HUES64 (cell line): Measurements from ENCODE around the gene HSF4.

Experiments
- H3K27ac ChIP-seq: 2 replicates; pipeline ENCODE4 v1.7.0; 2013; ENCODE audit warnings: low read depth, low read length, inconsistent platforms
- H3K27me3 ChIP-seq: 2 replicates; pipeline ENCODE4 v1.6.1; 2013; ENCODE audit warnings: mild to moderate bottlenecking, low read length; ENCODE audit not compliant: insufficient read depth
- H3K36me3 ChIP-seq: 2 replicates; pipeline ENCODE4 v1.6.1; 2013; ENCODE audit warnings: mild to moderate bottlenecking, low read length; ENCODE audit not compliant: insufficient read depth
- H3K4me1 ChIP-seq: 2 replicates; pipeline ENCODE4 v1.6.1; 2013; ENCODE audit warnings: mild to moderate bottlenecking, low read length, moderate library complexity; ENCODE audit not compliant: insufficient read depth
- H3K4me3 ChIP-seq: 2 replicates; pipeline ENCODE4 v1.5.1; 2013; ENCODE audit warnings: mild to moderate bottlenecking, low read length, moderate library complexity
- H3K9ac ChIP-seq: 2 replicates; pipeline ENCODE4 v1.6.1; 2013; ENCODE audit warnings: mild to moderate bottlenecking, low read depth, low read length
- H3K9me3 ChIP-seq: 2 replicates; pipeline ENCODE4 v1.6.1; 2013; ENCODE audit warnings: low read depth, low read length; ENCODE audit not compliant: insufficient read depth
- WGBS: fragments of 150-250, 120-280 bp; methylation state at CpG from one replicate; pipeline ENCODE4 v1.1.7; 2013; ENCODE audit warnings: missing lambda C conversion rate; 5-methylcytosine and 5-hydroxymethylcytosine counted together

Gene HSF4

DNA sequence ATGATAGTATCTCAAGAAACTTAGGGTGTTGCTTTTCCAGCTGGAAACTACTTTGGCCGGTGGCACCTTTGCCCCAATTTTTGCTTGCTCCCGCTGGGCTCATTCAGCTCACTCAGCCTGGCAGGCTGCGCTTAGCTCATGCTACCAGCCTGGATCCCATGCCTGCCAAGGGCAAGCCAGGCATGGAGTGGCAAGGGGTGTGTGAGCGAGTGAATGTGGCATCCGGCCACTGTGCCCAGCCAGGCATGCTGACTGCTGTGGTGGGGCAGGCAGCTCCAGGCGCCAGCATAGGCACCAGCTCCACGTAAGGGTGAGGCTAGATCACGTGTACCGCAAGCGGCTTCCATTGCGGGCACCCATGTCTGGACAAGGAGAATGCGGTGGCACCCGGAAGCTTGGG lies 23.2 kb upstream of the HSF4 start:
- Histone ChIP-seq H3K27ac (no peak overlapping the region), H3K9me3 (no peaks in the 10 kb centered on the region), H3K4me1 (no peaks in the 10 kb centered on the region), H3K36me3 (peaks cover 87% of the 10 kb centered on the region), H3K9ac (no peak overlapping the region), H3K4me3 (no peak overlapping the region), H3K27me3 (no peaks in the 10 kb centered on the region)
- WGBS: 97% methylated on average over 13 of the region's 13 CpGs

DNA sequence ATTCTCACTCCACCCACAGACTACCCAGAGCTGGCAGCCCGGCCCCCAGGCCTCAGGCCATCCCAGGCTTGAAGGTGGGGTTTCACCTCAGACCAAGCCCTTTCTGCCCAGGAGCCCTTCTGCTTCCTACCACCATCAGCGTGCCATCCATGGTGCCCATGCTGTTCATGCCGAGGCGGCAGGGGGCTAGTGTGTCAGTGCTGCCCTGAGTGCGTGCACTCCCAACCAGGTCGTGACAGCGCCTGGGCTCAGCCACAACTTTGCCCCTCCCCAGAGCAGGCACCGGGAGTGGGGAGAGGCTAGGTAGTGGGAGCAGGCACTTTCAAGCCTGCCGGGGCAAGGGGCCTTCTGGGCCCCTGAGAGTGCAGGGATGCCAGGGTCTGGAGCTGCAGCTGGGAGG lies 22.2 kb upstream of the HSF4 start:
- Histone ChIP-seq H3K27me3 (no peaks in the 10 kb centered on the region), H3K9ac (no peak overlapping the region), H3K4me3 (no peak overlapping the region), H3K4me1 (no peaks in the 10 kb centered on the region), H3K9me3 (no peaks in the 10 kb centered on the region), H3K27ac (no peak overlapping the region), H3K36me3 (peaks cover 88% of the 10 kb centered on the region)
- WGBS: 93% methylated on average over 9 of the region's 9 CpGs

DNA sequence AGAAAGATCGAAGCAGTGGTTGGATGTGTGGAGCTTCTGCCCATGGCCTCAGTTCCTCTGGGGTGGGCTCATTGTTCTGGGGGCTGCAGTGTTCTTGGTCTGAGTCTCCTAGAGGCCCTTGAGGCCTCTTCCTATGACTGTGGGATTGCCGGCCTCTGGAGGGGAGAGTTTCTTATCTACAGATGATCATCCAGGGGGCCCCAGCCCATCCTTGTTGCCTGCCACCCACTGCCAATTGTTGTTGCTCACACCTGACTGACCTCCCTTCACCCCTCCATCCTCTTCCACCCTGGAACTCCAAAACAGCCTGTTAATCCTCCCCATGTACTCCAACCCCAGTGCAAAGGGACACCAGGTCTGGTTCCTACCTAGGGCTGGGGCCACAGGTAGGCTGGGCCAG lies 19.6 kb upstream of the HSF4 start:
- Histone ChIP-seq H3K9ac (no peak overlapping the region), H3K4me1 (no peaks in the 10 kb centered on the region), H3K36me3 (peaks cover 81% of the 10 kb centered on the region), H3K27me3 (peaks cover 7% of the 10 kb centered on the region), H3K4me3 (no peak overlapping the region), H3K27ac (no peak overlapping the region), H3K9me3 (no peaks in the 10 kb centered on the region)
- 82% methylated on average over 2 of the region's 2 CpGs for WGBS

DNA sequence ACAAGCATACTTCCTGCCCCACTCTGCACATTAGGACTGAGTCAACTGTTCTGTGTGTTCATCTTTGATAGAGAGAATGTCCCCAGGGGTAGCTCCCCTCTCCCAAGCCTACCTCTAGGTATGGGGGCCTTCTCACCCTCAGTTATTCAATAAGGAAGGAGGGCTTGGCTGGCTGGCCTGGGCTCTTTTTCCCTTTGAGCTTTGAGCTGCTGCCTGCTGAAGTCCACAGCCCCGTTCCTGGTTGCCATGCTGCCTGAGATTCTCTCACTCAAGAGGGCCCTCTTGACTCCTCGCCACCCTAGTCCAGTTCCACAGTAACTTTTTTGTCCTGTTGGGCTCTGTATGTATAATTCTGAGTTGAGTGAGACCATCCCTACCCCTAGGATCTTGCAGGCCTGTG lies 18.8 kb upstream of the HSF4 start:
- WGBS: 98% methylated on average over 2 of the region's 2 CpGs
- no peak overlapping the region for H3K9ac ChIP-seq
- peaks cover 73% of the 10 kb centered on the region for H3K36me3 ChIP-seq

DNA sequence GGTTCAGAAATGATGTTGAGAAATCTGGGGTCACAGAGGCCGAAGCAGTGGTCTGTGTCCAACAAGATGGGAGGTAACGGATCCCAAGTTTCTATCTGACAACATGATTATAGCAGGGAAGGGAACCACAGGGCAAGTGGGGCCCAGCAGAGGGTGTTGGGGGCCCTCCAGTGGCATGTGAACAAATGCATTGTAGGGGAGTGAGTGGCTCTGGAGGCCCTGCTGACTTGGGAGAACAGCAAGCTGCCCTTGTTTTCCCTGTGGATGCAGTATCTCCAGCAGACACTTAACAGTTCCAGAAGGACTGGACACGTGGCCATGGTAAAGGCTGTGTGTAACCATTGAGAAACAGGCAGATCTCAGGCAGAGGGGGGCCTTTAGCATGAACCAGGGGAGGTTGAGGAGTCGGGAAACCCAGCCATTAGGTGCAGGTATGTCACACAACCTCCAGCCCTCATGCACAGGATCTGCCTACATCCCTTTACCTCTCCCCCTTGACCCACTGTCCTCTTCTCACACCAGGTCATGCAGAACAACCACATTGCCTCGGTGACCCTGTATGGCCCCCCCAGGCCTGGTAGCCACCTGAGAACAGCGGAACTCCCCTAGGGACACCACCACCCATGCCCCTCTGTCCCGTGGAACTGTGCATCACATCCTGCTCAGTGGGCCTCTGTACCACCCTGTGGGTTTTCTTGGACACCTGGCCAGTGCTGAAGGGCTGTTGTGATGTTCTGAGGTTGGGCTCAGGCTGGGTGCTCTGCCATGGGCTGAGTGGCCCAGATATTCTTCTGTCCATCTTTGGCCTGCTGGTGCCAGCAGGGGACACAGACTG lies 17.8 kb upstream of the HSF4 start:
- Histone ChIP-seq H3K27me3 (peaks cover 25% of the 10 kb centered on the region), H3K4me3 (no peak overlapping the region), H3K27ac (no peak overlapping the region), H3K9me3 (no peaks in the 10 kb centered on the region), H3K9ac (no peak overlapping the region), H3K36me3 (peaks cover 63% of the 10 kb centered on the region), H3K4me1 (no peaks in the 10 kb centered on the region)
- 92% methylated on average over 7 of the region's 7 CpGs for WGBS

More for the DNA sequence above, 18.8 kb upstream of the HSF4 start:
- H3K27me3 ChIP-seq: peaks cover 15% of the 10 kb centered on the region
- H3K4me1 ChIP-seq: no peaks in the 10 kb centered on the region
- H3K27ac ChIP-seq: no peak overlapping the region
- no peak overlapping the region for H3K4me3 ChIP-seq
- no peaks in the 10 kb centered on the region for H3K9me3 ChIP-seq

DNA sequence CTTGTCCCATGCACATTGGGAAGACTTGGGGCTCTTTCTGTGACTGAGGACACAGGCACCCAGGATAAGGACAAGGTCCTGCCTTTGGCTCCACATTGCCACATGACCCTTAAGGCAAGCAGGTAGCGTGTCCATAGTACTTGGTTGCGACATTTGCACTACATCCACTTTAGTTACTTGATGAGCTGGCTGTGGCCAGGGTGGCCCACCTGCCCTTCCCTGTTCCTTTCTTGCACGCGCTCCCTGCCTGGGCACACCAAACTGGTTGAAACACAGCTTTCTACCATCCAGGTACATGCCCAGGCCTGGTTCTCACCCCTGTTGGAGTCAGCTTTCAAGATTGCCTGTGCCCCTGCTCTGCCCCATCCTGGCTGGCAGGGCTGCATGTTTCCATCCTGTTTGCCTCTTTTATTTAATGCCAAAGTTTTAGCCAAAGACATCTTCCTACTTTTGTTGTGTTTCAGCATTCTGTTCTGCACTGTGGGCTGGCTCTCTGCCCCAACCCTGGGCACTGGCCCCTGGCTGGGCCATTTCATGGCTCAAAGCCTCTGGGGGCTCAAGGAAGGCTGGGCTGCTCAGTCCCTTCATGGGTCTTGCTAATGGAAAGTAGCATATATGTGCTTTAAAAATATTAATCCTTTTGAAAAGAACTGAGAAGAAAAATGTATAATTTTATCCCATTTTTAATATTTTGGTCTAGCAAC lies 17.0 kb upstream of the HSF4 start:
- Histone ChIP-seq H3K4me3 (no peak overlapping the region), H3K9ac (no peak overlapping the region), H3K27ac (no peak overlapping the region), H3K36me3 (peaks cover 56% of the 10 kb centered on the region), H3K27me3 (peaks cover 33% of the 10 kb centered on the region), H3K9me3 (no peaks in the 10 kb centered on the region), H3K4me1 (no peaks in the 10 kb centered on the region)
- WGBS: 96% methylated on average over 4 of the region's 4 CpGs

DNA sequence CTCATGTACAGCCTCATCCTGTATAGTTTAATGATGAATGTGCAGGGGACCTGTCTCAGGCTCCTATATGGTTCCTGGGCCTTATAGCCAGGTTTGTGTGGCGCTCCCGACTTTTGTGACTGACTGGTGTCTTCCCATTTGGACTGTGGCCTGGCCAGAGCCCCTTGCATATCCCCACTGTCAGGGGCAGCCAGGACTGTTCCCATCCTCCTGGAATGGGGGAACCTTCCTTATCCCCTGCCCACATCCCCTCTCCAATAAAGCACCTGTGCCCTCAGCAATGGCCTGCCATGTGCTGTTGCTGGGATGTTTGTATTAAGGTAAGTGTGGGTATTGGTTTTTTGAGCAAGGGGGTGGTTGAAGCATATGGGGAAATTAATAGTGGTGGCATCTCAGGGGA lies 16.3 kb upstream of the HSF4 start:
- Histone ChIP-seq H3K9ac (no peak overlapping the region), H3K4me3 (no peak overlapping the region), H3K27me3 (peaks cover 40% of the 10 kb centered on the region), H3K4me1 (no peaks in the 10 kb centered on the region), H3K36me3 (peaks cover 50% of the 10 kb centered on the region), H3K27ac (no peak overlapping the region), H3K9me3 (no peaks in the 10 kb centered on the region)
- 96% methylated on average over 2 of the region's 2 CpGs for WGBS

DNA sequence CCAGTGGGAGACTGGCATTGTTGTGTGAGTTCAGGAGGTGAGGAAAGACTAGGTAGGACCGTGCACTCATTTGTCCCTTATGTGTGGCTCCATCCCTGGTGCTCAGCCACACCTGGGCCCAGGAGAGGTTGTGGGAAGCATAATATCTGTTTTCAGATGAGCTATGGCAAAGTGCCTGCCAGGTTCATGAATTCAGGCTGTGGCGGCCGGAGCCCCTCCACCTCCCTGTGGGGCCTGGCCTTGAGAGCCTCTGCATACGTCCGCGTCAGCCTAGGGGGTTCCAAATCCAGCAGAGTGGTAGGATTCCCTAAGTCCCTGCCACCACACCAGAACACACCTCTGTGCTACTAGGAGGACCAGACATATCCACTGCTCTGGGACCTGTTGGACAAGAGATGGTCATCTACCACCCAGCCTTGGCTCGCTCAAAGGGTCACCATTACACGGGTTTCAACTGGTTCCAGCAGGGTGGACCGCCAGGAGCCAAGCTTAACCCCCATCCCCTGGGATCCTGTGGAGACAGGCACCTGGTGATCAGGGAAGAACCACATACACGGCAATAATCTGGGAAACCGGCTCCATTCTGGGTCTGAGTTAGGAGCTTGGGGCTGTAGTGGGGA lies 15.8 kb upstream of the HSF4 start:
- WGBS: 94% methylated on average over 11 of the region's 11 CpGs
- Histone ChIP-seq H3K4me1 (no peaks in the 10 kb centered on the region), H3K9me3 (no peaks in the 10 kb centered on the region), H3K9ac (no peak overlapping the region), H3K4me3 (no peak overlapping the region), H3K27ac (no peak overlapping the region), H3K36me3 (peaks cover 46% of the 10 kb centered on the region), H3K27me3 (peaks cover 45% of the 10 kb centered on the region)

DNA sequence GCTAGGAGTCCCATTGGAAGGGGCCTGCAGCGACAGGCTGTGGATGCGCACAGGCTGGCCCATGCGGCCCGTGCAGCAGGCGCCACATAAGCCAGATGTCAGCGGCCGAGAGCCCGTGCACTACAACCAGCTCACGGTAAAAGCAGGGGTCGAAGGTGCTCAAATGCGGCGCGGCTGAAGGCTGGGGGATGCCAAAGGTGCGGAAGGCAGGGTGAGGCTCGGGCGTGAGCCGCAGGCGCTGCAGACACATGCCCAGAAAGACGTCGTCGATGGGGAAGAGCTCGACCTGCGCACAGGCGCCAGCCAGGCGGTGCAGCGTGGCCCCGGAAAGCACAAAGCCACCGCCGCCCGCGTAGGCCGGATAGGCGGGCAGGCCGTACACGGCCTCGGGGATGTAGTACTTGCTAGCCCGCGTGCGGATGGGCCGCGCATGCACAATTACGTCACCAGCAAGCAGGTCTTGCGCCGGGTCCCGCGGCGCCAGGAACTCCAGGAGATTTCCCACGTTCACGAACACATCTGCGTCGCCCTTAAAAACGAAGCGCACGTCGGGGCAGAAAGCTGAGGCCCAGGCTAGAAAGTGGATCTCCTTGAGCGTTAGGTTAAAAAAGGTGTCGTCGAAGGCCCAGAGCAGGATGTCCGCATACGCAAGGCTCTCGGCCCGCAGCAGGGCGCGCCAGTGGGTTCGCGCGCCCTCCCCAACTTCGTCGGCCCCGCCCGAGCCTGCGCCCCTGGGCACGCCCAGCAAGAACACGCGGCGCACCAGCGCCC lies 15.1 kb upstream of the HSF4 start:
- Histone ChIP-seq H3K27me3 (peaks cover 52% of the 10 kb centered on the region), H3K36me3 (peaks cover 39% of the 10 kb centered on the region), H3K4me1 (no peaks in the 10 kb centered on the region), H3K9ac (no peak overlapping the region), H3K4me3 (peak overlapping the region; percentile 57), H3K9me3 (no peaks in the 10 kb centered on the region), H3K27ac (no peak overlapping the region)
- 74% methylated on average over 77 of the region's 77 CpGs for WGBS

DNA sequence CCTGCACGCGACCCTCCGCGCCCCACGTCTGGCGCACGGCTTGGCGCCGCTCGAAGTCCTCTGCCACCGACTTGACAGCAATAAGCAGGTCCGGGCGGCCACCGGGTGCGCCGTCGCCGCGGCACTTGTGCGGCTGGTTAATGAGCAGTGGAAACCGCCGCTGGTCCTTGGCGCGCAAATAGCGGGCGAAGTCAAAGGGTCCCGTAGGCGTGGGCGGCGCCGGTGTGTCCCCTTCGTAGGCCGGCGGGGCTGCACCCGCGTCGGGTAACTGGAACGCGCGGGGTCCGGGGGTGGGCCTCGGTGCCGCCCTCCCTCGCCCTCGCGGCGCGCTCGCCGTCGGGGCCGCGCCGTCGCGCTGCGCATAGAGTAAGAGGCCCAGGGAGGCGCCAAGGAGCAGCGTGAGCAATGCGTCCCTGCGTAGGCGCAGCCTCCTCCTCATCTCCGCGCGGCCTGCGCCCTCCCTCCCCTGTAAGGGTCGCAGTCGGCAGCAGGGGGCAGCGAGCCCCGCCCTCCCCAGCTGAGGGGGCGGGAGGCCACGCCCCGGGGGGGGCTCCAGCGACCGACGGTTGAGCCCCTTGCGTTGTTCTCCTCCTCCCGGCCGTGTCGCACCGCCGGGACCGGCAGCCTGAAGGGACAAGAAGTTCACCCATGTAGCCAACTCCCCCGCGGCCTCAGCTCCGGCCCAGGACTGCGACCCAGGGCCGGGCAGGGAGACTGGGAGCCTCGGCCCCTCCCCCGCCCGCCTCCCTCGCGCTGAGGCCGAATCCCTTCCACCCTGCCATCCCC lies 14.3 kb upstream of the HSF4 start:
- whole genome bisulfite sequencing: 2% methylated on average over 94 of the region's 94 CpGs
- peak overlapping the region; percentile 65; the same call in 1 of the 2 replicates for H3K27ac ChIP-seq

More for the DNA sequence above, 14.3 kb upstream of the HSF4 start:
- no peaks in the 10 kb centered on the region for H3K4me1 ChIP-seq
- peak overlapping the region; percentile 57 for H3K4me3 ChIP-seq
- peak overlapping the region; percentile 51 for H3K9ac ChIP-seq
- no peaks in the 10 kb centered on the region for H3K9me3 ChIP-seq
- peaks cover 32% of the 10 kb centered on the region for H3K36me3 ChIP-seq
- H3K27me3 ChIP-seq: peaks cover 60% of the 10 kb centered on the region
